HEK293T (cell line): Measurements from ENCODE around the gene JMJD6.

Source experiments
- FOXK2 ChIP-seq: fragments of 450-650 bp; IDR thresholded peaks from 2 replicates; pipeline ENCODE4 v1.6.1; 2016; ENCODE audit warnings: mild to moderate bottlenecking
- FOXM1 ChIP-seq: fragments of 450-650 bp; IDR thresholded peaks from 2 replicates; pipeline ENCODE4 v1.6.1; 2017; ENCODE audit warnings: mild to moderate bottlenecking, borderline replicate concordance
- HDGF ChIP-seq: fragments of 450-650 bp; IDR thresholded peaks from 2 replicates; pipeline ENCODE4 v1.6.1; 2017; ENCODE audit warnings: antibody characterized with exemption, borderline replicate concordance
- SP1 ChIP-seq: fragments of 450-650 bp; IDR thresholded peaks from 2 replicates; pipeline ENCODE4 v1.6.1; 2017

DNA sequence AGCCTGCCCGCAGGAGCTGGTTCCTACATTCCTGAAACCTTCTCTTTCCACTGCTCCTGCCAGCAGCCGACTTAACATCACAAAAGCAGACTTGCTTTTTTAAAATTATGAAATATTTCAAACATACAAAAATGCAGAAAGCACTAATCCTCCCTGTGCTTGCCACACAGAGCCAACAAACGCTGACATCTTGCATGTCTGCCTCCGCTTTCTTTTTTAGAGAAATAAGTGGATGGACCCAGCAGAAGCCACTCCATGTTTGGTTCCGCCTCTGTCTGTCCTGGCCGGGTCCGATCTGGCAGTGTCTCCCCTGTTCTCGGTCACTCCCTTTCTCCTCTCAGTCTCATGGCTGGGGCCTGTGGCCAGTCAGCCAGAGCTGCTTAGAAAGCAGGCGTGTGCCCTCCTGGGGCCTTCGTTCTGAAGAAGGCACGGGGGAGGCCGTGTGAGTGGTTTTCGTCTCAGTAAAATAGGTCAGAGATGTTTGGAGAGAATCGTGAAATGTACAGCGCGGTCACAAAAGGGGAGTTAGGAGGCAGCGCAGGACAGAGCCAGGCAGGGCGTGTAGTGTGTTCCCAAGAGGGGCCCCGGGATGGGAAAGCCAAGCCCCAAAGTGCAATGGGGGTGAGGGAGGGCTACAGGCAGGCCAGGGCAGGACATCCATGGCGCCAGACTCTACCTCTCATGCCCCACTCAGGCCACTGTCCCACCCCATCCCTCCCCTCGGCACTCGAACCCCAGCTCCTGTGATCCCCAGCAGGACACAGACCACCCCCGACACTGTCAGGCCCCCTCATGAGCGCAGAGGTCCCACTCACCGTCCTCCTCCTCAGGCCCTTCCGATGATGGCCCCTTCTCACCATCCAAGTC lies 38.9 kb downstream of the JMJD6 start:
- TF ChIP-seq HDGF = no peak
- no peak for TF ChIP-seq FOXM1
- no peak for TF ChIP-seq SP1
- TF ChIP-seq FOXK2 = no peak
